ENCODE measurements around the gene CPLANE2.

DNA sequence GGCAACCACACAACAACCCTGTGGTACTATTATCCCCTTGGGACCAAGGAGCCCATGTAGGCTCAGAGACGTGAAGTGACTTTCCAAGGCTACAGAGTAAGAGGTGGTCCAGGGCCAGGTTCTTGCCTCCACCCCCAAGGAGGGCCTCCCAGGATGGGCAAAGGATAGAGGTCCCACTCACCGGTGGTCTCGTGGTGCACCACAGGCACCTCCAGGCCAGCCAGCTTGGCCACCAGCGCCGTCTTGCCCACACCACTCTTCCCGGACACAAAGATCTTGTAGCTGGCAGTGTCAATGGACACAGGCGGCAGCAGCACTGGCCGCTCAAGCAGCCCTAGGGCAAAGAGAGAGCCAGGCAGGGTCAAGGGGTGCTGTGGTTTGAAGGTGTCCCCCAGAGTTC is 3.6 kb downstream of the CPLANE2 start:
- TF ChIP-seq, protein P1, sequence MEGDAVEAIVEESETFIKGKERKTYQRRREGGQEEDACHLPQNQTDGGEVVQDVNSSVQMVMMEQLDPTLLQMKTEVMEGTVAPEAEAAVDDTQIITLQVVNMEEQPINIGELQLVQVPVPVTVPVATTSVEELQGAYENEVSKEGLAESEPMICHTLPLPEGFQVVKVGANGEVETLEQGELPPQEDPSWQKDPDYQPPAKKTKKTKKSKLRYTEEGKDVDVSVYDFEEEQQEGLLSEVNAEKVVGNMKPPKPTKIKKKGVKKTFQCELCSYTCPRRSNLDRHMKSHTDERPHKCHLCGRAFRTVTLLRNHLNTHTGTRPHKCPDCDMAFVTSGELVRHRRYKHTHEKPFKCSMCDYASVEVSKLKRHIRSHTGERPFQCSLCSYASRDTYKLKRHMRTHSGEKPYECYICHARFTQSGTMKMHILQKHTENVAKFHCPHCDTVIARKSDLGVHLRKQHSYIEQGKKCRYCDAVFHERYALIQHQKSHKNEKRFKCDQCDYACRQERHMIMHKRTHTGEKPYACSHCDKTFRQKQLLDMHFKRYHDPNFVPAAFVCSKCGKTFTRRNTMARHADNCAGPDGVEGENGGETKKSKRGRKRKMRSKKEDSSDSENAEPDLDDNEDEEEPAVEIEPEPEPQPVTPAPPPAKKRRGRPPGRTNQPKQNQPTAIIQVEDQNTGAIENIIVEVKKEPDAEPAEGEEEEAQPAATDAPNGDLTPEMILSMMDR (conservative IDR thresholded peaks at IDR 0.05; ENCODE audit: low read depth, low read length): no peak
- no peak for TF ChIP-seq SMC3 (IDR thresholded peaks at IDR 0.05; ENCODE audit: low read depth, low read length)

All from IMR-90 (cell line).